GM03348 (cell line): ENCODE data around the gene PIK3R3.
"Not testable (repeated sequence)": the region's sequence is repeated elsewhere in the genome, so short reads cannot be mapped to it uniquely, and the experiment has no call there.

Source experiments
- DNase-seq: peaks from one replicate; pipeline ENCODE4 v3.0.0; 2012; ENCODE audit warnings: low spot score

PIK3R3 gene

GRCh38 chr1:46102769-46103476 is 29.5 kb downstream of the PIK3R3 start:
- DNase-seq, result no peak

GRCh38 chr1:46099215-46099614 is 33.2 kb downstream of the PIK3R3 start:
- DNase-seq, result no peak

GRCh38 chr1:46098027-46098712 is 34.3 kb downstream of the PIK3R3 start:
- no peak for DNase-seq

GRCh38 chr1:46097149-46097472 is 35.3 kb downstream of the PIK3R3 start:
- DNase-seq, result no peak

DNA sequence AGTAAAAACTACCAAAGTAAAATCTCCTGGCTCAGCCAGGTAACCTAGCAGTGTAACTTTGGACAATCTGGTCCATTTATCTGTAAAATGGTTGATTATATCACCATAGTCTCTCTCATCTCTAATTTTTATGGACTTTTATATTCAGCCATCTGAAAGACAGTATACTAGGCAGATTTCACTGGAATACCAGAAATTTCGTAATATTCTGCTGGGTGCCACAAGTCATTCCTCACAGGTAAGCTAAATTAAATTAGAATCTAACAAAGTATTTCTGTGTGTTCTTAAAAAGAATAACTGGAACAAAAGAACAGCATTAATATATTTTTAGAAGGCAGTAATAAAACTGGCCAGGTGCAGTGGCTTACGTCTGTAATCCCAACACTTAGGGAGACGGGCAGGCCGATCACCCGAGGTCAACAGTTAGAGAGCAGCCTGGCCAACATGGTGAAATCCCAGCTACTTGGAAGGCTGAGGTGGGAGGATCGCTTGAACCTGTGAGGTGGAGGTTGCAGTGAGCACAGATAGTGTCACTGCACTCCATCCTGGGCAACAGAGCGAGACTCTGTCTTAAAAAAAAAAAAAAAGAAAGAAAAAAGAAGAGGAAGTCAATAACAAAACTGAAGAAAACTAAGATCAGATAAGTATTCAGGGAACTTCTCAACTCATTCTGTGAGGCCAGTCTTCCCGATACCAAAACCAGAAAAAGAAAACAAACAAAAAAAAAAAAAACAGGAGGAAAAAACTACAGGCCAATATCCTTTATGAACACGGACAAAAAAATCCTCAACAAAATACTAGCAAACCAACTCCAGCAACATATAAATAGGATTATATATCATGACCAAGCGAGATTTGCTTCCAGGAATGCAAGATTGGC is 35.9 kb downstream of the PIK3R3 start:
- no peak for DNase-seq

DNA sequence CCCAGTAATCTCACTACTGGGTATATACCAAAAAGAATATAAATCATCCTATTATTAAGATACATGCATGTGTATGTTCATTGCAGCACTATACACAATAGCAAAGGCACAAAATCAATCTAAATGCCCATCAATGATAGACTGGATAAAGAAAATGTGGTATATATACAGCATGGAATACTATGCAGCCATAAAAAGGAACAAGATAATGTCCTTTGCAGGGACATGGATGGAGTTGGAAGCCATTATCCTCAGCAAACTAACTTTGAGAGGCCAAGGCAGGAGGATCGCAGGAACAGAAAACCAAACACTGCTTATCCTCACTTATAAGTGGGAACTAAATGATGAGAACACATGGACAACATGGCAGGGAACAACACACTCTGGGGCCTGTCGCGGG is 37.3 kb downstream of the PIK3R3 start:
- not testable (repeated sequence) for DNase-seq

DNA sequence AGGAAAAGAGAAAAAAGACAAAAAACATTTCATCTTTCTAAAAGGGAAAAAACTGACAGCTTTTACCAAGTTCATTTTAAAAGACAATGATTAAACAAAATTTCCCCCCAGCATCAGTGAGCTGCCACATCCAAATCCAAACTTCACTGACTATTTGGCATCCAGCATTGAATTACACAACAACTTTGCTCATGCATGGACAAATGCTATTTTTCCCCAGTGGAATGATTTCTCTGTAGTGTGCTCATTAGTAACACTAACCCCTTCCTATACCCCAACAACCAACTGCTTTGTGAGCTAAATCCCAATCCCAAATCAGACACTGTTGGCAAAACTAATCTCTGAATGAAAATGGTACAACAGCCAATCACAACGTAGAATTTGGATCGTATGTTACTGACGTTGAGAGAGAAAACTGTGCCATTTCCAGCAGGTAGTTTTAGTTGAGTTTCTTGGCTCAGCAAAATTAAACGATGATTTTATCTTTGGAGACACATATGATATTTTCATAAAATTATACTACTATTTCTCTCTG is 37.9 kb downstream of the PIK3R3 start:
- DNase-seq, result peak; percentile 27

- not testable (repeated sequence) for DNase-seq
These were observed 38.6 kb downstream of the PIK3R3 start for GRCh38 chr1:46093832-46094231.

DNA sequence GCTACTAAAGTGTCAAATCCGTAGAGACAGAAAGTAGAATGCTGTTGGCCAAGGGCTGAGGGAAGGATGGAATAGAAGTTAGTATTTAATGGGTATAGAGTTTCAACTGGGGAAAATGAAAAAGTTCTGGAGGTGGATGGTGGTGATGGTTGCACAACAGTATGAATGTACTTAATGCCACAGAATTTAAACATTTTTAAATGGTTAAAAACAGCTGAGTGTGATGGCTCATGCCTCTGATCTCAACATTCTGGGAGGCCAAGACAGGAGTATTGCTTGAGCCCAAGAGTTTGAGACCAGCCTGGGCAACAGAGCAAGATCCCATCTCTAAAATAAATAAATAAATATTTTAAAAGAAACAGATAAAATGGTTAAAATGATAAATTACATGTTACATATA is 44.5 kb downstream of the PIK3R3 start:
- no peak for DNase-seq

DNA sequence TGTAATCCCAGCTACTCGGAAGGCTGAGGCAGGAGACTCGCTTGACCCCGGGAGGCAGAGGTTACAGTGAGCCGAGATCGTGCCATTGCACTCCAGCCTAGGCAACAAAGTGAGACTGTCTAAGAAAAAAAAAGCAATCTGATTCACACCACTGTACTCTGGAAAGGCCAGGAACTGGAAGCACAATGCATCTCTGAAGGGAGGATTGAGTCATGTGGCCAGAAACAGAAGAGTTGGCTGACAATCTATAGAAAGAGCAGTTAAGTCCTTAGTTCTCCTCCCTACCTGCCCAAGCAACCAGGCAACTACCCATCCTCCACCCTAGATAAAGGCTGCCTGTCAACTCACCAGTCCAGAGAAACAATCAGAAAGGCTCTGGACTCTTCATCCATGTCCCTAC is 45.9 kb downstream of the PIK3R3 start:
- DNase-seq, result no peak

GRCh38 chr1:46084553-46085451 is 47.6 kb downstream of the PIK3R3 start:
- DNase-seq, result peak; percentile 34

- no peak for DNase-seq
These were observed 48.9 kb downstream of the PIK3R3 start for GRCh38 chr1:46083579-46083978.

DNA sequence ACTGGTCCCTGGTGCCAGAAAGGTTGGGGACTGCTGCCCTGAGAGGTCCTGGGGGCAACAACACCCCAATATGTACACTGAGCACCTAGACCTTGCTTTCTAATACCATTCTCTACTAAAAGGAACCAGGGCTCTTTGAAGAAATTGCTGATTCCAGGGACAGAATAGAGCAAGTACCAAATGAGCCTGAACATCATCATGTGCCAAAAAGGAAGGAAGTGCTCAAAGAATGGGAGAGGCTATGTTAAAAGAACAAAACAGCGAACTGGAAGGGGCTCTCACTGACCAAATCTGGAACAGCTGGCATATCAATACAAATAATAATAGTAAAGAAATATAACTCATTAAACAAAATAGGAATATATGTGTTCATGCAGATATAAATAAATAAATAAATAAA is 50.8 kb downstream of the PIK3R3 start:
- DNase-seq, result no peak

DNA sequence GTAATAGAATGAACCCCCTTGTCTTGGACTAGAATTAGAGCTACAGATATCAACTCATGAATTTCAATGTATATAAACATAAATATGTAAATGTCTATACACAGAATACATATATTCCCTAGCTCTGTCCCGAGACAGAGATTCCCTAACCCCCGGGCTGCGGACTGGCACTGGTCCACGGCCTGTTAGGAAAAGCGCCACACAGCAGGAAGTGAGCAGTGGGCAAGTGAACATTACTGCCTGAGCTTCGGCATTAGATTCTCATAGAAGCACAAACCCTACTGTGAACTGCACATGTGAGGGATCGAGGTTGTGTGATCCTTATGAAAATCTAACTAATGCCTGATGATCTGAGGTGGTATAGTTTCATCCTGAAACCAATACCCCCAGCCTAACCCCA is 51.2 kb downstream of the PIK3R3 start:
- DNase-seq, result no peak

- no peak for DNase-seq
These were observed 52.2 kb downstream of the PIK3R3 start for GRCh38 chr1:46080257-46080656.

GRCh38 chr1:46077644-46078043 is 54.8 kb downstream of the PIK3R3 start:
- no peak for DNase-seq

GRCh38 chr1:46076343-46076742 is 56.1 kb downstream of the PIK3R3 start:
- DNase-seq, result no peak

DNA sequence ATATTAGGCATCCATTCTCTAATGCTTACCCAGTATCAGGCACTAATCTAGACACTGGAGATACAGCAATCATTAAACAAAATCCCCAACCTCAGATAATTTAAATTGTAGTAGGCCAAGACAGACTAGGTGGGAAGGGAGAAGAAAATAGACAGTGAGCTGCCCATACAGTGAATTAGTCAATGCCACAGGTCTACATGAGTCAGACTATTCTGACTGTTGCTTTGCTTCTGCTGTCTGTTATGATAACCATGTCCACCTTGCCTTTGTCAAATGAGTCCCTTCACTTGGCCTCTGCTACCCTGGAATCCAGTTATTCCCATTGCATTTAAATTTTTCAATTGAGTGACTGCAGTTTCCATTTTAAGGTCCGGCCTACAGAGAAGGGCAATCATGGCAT is 59.5 kb downstream of the PIK3R3 start:
- no peak for DNase-seq

GRCh38 chr1:46070164-46070814 is 62.1 kb downstream of the PIK3R3 start:
- DNase-seq, result no peak

- DNase-seq, result no peak
These were observed 63.9 kb downstream of the PIK3R3 start for GRCh38 chr1:46068525-46068924.

DNA sequence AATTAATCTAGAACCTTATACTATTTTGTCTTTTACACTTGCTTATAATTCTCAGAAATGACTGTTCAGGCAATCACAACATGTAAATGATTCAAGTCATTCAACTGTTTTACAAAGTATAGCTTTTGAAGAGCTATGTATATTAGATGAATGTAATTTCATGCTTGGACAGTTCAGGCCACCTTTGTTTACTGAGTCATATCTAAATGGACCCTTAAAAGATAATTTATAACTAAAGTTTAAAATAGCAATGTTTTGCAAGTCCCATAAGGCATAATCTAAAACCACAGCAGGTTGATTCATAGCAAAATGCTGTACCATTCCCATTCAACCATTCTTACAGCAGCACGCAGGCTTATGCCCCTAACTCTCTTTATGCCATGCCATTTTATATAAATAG is 64.8 kb downstream of the PIK3R3 start:
- DNase-seq, result no peak
